Ovary (tissue), 3 donors: ENCODE measurements around the gene NKIRAS2.

Source experiments
- CTCF ChIP-seq, 3 donors: fragments of 450-650 bp in 2 of 3; fragments of 200-600 bp in 1 of 3; IDR thresholded peaks; one replicate each; pipeline versions ENCODE4 v1.5.1 to v1.8.0; 2016 to 2022; ENCODE audit warnings: antibody characterized with exemption in 3 of 3, mild to moderate bottlenecking in 1 of 3
- EP300 ChIP-seq: sonication (generic); formaldehyde crosslinking; IDR thresholded peaks from one replicate; pipeline ENCODE4 v1.6.1; 2017; ENCODE audit warnings: antibody characterized with exemption
- donor health status: DM: no; HTN: no; CAD: no.

DNA sequence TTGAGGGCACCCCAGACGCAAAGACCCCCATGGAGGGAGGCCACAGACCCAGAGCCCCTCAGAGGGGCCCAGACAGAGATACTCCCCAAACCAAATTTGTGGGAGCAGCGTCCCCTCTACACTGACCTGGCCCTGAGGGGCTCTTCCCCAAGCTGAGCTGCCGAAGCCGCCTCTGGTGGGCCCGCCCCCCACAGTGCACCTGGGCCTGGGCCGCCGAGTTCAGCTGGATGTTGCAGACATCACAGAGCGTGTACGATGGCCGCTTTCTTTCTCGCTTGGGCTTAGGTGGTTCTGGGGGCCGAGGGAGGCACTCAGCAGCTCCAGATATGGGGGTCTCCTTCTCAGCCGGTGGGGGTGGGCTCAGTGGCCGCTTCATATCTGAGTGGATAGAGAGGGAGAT, 42.8 kb downstream of the NKIRAS2 start:
- TF ChIP-seq EP300 (no peak), CTCF (IDR thresholded peaks at IDR 0.05) (no peak)
